ENCODE measurements around the gene HCRTR2.
A peak's percentile ranks its signal among the peaks of the same experiment; 100 is the strongest.
"Not testable (repeated sequence)": the region's sequence is repeated elsewhere in the genome, so short reads cannot be mapped to it uniquely, and the experiment has no call there.

Gene HCRTR2

GRCh38 chr6:55212156-55212555 is 37.8 kb downstream of the HCRTR2 start:
- no peak for DNase-seq (ENCODE audit: low read depth, low spot score)

DNA sequence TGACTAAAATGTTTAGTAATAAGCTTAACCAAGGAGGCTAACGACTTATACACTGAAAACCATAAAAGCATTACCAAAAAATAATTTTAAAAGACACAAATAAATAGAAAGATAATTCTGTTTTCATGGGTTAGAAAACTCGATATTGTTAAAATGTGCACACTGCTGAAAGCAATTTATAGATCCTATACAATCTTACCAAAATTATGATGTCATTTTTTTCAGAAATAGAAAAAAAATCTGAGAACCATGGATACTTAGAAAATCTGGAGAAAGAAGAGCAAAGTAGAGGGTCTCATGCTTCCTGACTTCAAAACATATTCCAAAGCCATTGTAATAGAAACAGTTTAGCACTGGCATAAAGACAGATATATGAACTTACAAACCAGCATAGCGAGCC is 46.6 kb downstream of the HCRTR2 start:
- DNase-seq (ENCODE audit: low read depth, low spot score), result no peak

DNA sequence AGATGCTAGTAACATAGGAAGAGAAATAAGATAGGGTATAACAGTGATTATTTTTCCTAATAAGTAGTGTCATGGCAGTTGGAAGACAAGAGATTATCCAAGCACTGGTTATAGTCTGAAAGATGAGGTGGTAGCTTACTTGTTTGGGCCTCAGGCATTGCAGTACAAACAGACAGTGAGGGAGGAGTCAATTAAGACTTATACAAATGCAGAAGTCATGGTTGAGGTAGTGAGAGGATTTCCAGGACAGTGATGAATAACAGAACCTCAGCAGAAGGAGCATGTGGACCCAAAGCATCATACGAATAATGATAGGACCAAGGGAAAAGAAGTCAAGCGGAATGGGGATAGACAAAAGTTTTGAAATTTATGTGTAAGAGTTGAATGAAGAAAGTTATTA is 53.5 kb downstream of the HCRTR2 start:
- DNase-seq (ENCODE audit: low read depth, low spot score), result no peak

GRCh38 chr6:55239099-55239498 is 64.8 kb downstream of the HCRTR2 start:
- no peak for DNase-seq (ENCODE audit: low read depth, low spot score)

DNA sequence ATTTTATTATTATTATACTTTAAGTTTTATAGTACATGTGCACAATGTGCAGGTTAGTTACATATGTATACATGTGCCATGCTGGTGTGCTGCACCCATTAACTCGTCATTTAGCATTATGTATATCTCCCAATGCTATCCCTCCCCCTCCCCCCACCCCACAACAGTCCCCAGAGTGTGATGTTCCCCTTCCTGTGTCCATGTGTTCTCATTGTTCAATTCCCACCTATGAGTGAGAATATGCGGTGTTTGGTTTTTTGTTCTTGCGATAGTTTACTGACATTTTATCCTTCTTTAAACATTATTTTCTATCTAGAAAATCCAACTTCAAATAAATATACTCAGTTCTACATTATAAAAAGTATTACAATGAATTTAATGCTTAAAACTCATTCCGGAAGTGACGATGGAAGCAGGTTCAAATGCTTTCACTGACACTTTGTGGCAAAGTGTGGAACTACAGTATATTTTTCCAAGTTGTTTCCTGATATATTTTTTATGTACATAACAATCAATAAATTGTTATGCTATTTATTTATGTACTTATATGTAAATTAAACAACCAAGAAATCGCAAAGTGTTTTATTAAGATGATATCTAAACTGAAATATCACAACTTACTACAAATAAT is 66.8 kb downstream of the HCRTR2 start:
- not testable (repeated sequence) for DNase-seq (ENCODE audit: low read depth, low spot score)

GRCh38 chr6:55250400-55250799 is 76.1 kb downstream of the HCRTR2 start:
- DNase-seq (ENCODE audit: low read depth, low spot score), result peak; percentile 48

DNA sequence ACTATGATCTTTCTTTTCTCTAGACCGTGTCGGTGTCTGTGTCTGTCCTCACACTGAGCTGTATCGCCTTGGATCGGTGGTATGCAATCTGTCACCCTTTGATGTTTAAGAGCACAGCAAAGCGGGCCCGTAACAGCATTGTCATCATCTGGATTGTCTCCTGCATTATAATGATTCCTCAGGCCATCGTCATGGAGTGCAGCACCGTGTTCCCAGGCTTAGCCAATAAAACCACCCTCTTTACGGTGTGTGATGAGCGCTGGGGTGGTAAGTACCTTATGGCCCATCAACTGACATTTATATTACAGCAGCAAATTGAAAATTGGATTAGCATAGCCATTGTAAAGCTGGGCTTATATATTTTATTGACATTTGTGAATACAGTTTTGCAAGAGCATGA is 80.8 kb downstream of the HCRTR2 start:
- DNase-seq (ENCODE audit: low read depth, low spot score), result no peak

GRCh38 chr6:55260181-55260580 is 85.9 kb downstream of the HCRTR2 start:
- DNase-seq (ENCODE audit: low read depth, low spot score), result no peak

- DNase-seq (ENCODE audit: low read depth, low spot score), result no peak
These were observed 91.2 kb downstream of the HCRTR2 start for GRCh38 chr6:55265409-55266114.

- no peak for DNase-seq (ENCODE audit: low read depth, low spot score)
These were observed 92.6 kb downstream of the HCRTR2 start for GRCh38 chr6:55266896-55267295.

DNA sequence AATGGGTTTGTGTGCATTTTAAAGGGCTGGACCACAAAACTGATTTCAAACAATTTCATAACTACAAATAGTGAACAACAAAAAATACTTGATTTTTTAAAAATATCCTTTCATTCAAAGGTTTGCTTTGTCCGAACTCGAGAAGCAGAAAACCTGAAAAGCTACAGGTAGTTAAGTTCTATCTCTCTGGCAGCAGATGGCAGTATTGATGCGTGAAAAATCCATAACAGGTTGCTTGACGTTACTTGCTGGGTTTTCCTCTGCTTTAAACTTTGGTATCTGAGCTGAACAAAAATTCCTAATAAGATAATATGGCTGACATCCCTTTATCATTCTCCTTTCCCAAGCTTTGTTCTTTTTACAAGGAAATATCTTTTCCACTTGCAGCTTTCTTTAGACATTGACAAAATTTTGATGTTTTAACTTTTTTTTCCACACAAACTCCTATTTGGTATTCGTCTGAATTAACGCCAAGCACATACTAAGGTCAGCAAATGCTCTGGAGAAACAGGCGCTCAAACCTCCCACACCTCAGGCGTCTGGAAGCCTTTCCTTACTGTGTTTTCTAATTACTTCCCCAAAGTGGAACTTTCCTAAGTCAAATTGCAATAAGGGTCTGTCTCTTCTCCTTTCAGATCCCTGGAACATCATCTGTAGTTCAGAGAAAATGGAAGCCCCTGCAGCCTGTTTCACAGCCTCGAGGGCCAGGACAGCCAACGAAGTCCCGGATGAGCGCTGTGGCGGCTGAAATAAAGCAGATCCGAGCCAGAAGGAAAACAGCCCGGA is 102.6 kb downstream of the HCRTR2 start:
- DNase-seq (ENCODE audit: low read depth, low spot score), result peak; percentile 28

GRCh38 chr6:55277646-55278045 is 103.3 kb downstream of the HCRTR2 start:
- no peak for DNase-seq (ENCODE audit: low read depth, low spot score)

DNA sequence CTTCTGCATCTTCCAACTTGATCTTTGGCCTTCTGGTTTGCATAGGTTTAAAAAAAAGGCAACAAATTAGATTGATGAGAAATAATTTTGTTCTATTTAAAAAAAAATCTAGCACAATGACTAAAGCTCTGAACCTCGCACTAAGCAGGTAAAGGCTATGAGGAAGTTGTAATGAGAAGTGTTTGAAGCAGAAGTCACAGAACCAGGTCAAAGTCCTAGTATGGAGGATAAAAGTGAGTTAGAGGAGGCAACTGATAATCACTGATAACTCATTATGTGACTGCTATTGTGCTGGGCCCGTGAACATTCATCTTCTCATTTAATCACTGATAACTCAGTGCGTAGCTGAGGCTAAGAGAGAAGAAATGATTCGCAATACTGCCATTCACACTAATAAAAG is 106.9 kb downstream of the HCRTR2 start:
- DNase-seq (ENCODE audit: low read depth, low spot score), result no peak

DNA sequence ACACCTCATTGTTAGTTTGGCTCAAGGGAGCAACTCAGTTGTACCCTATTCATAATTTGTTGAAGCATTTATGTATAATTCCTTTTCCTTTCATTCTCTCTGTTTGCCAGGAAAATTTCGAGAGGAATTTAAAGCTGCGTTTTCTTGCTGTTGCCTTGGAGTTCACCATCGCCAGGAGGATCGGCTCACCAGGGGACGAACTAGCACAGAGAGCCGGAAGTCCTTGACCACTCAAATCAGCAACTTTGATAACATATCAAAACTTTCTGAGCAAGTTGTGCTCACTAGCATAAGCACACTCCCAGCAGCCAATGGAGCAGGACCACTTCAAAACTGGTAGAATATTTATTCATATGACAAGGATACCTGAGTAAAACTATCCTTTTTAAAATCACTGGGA is 107.8 kb downstream of the HCRTR2 start:
- no peak for DNase-seq (ENCODE audit: low read depth, low spot score)

DNA sequence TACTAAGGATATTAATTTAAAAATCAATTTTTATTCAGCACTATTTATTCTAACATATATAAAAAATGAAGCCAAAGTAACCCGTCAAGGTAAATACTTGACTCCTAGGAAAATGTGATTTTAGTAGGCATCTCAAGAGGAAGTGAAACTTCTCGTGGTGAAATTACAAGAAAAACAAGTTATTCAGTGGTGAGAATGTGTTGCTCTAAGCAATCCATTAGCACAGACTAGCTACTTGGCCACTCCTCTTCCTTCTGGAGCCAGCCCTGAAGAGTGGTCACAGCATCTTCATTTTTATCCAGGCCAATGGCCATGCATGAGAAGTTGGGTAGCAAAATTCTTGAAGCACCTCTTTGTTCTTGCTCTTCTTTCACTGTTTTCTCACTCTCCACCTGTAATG is 112.5 kb downstream of the HCRTR2 start:
- DNase-seq (ENCODE audit: low read depth, low spot score), result no peak

- no peak for DNase-seq (ENCODE audit: low read depth, low spot score)
These were observed 116.4 kb downstream of the HCRTR2 start for GRCh38 chr6:55290736-55291135.

- DNase-seq (ENCODE audit: low read depth, low spot score), result no peak
These were observed 118.8 kb downstream of the HCRTR2 start for GRCh38 chr6:55293116-55293515.

GRCh38 chr6:55297214-55297613 is 122.9 kb downstream of the HCRTR2 start:
- DNase-seq (ENCODE audit: low read depth, low spot score), result not testable (repeated sequence)

- no peak for DNase-seq (ENCODE audit: low read depth, low spot score)
These were observed 125.1 kb downstream of the HCRTR2 start for GRCh38 chr6:55299286-55299985.

DNA sequence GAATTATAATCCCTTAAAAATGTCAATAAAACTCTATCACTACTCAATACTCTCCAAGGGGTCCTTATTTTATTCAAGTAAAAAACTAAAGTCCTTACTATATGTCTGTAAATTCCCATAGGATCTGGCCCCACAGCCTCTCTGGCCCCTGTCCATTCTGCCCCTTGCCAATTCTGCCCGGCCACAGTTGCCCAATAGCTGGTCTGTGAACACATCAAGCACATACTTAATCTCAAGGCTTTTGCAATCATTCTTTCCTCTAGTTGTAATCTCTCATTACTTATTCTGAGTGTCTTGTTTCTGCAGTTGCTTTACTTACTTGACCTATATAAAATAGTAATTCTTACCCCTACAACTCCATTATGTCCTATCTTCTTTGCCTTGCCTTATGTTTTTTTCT is 130.4 kb downstream of the HCRTR2 start:
- no peak for DNase-seq (ENCODE audit: low read depth, low spot score)

- DNase-seq (ENCODE audit: low read depth, low spot score), result no peak
These were observed 145.8 kb downstream of the HCRTR2 start for GRCh38 chr6:55319961-55320695.

Measured in iPS DF 19.7 (cell line).